ENCODE data around the gene TM4SF4.

DNA sequence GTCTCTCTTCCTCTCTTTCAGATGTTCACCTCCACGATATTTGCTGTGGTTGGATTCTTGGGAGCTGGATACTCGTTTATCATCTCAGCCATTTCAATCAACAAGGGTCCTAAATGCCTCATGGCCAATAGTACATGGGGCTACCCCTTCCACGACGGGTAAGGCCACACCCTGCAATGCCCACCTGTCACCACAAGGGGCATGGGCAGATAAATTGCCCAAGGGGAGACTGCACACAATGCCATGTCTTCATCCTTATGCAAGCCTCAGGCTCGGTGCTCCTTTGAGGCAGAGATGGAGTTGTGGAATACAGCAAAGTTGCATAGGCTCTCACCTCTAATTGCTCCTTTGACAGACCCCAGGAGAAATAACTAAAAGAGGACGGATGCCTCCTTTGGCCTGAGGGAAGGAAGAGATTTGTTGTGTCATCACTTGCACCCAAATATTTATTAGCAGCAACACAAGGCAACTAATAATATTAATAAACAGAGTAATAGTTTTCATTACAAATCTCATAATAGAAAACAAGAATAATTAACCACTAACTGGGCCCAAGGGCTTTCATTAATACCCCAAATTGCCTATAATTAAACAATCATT is 13.2 kb downstream of the TM4SF4 start:
- TF ChIP-seq CTCF (IDR thresholded peaks at IDR 0.05; ENCODE audit: poor library complexity, severe bottlenecking) (no peak), POLR2AphosphoS5 (IDR thresholded peaks at IDR 0.05) (no peak), EP300 (conservative IDR thresholded peaks at IDR 0.05; ENCODE audit: poor library complexity, severe bottlenecking) (no peak), SMC3 (conservative IDR thresholded peaks at IDR 0.05; ENCODE audit: poor library complexity) (no peak)

Measured in neural cell (in vitro differentiated cells).